Fibroblast of upper back skin (primary cell): ENCODE data around the gene MS4A18.

Source experiments
- DNase-seq: peaks from one replicate; pipeline ENCODE4 v3.0.0-alpha.2; 2013

Gene MS4A18

DNA sequence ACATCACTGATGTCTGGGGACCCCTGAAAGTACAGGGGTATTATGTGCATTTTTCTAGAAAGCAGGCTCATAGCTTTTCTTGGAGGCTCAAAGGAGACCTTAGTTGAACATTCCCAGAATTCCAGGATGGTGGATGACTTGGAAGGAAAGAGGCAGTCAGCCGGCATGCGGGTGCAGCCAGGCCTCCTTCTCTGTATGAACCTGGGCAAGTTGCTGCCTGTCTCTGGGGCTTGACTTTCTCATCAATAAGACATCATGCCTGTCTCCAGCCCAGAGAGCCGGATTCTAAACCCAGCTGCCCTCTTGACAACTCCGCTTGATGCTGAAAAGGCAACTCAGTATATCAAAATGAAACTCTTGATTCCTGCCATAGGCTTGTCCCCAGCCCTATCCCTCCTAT, 44.8 kb downstream of the MS4A18 start:
- no peak for DNase-seq

DNA sequence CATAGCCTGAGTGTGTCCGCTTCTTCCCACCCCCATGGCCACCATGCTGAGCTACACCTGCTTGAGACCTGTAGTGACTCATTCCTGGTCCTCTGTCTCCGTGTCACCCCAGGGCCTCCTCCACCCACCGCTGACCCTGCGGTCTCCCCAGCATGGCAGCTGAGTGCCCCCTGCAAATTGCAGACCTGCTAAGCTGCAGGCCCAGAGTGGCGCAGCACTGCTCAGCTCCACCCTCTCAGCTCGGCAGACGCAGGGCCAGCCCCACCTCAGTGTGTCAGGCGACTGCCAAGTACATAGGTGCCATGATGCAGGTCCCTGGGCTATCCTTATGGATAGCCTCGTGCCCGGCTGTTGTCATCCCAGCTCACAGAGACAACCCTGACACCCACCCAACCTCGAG, 45.3 kb downstream of the MS4A18 start:
- no peak for DNase-seq

DNA sequence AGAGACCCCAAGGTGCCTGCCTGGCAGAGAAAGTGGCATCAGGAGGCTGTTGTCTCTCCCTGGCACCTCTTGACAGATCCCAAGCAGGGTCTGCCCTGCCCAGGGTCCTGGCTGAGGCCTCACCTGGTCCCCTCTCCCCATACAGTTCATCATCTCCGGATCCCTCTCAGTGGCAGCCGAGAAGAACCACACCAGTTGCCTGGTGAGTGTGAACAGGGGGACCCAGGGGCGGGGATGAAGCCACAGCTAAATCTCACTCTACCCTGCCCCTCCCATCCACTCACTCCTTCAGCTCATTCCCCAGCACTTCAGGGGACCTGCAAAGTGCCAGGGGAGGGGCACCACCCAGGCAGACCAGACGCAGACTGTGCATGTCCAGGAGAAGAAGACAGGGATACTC, 46.6 kb downstream of the MS4A18 start:
- no peak for DNase-seq

DNA sequence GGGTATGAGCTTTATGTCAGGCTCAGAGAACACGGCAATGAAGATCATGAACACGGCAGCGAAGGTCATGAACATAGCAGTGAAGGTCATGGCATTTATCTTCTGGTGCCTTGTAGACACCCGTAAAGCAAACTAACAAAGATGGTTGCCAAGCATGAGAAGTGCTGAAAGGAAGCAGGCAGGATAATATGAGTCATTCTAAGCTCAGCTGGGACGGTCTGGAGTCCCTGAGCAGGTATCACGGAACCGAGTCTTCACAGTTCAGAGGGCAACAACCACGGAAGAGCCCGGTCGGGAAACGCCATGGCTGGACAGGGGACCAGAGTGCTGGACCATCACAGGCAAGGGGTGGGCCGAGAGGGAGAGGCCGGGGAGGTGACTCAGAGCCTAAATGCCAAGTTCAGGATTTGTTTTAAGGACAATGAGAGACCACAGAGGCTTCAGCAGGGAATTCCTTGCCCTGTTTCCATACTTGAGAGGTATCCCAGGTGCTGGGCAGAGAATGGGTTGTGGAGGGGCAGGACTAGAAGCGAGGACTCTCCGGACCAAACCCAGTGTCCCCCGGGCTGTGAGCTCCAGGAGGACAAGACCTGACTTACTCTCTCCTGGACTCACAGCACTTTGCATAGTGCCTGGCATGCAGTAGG, 47.5 kb downstream of the MS4A18 start:
- no peak for DNase-seq

DNA sequence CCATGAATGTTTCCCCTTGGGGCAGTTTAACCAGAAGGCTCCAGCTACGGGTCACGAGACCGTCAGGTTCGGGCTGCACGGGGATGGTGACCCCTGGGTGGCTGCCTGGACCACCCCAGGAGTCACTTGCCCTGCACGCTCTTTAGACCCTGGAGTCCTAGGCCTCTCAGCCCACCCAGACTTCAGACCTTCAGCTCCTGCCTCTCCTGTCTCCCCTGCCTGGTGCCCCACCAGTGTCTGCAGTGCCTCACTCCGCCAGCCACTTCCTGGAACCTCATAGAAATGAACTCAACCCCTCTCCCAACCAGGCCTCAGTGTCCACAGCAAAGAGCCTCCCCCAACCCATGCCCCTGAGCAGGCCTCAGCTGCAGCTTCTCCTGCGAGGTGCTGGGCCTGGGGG, 48.1 kb downstream of the MS4A18 start:
- DNase-seq: no peak

DNA sequence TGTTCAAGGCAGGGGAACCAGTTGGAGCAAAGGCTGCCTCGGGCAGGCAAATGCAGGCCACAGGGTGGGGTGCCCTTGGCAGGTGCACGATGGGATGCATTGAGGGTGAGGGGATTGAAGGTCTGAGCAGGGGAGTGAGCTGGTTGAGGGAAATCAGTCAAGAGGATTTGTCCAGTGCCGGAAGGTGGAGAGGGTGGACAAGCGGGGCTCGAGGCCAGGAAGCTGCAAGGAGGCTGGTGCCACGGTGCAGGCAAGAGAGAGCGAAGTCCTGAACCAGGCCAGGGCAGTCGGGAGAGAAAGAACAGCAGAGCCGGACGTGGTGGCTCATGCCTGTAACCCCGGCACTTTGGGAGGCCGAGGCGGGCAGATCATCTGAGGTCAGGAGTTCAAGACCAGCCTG, 50.2 kb downstream of the MS4A18 start:
- DNase-seq: no peak

DNA sequence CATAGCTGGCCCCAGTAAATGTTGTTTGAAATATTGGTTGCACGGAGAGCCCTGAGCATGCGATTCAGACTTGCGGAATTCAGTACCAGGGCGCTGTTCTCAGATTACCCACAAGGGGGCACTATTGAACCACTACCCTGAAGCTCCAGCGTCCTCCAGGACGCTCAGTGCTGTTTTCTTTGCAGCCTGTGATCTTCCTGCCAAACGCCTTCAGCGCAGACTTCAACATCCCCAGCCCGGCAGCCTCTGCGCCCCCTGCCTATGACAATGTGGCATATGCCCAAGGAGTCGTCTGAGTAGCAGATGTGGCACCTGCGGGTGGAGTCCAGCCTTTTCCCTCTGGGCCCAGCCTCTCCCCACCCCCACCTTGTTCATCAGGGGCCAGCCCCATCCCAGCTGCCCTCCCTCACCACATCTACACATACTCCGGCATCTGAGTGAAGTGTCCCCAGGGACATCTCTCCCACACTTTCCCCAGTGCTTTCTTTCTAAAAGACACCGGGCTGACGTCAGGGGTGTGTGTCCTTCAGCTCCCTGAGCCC, 51.0 kb downstream of the MS4A18 start:
- DNase-seq: peak; percentile 86

DNA sequence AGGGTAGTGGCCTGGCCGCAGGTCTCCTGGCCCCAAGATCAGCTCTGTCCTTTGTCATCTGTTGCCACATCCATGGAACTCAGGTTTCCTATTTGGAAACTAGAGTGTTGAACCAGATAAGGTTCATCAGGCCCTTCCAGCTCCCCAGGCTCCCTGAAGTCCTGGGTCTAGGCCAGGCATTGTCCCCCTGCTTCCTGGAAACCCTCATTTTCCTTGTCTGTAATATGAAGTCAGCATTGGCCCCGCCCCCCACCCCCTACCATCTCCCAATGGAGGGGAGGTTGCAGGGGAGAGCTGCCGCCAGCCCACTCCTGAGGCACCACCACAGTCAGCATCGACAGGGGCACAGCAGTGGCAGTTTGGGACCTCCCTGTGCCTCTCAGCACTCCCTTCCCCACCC, 51.6 kb downstream of the MS4A18 start:
- DNase-seq: no peak

DNA sequence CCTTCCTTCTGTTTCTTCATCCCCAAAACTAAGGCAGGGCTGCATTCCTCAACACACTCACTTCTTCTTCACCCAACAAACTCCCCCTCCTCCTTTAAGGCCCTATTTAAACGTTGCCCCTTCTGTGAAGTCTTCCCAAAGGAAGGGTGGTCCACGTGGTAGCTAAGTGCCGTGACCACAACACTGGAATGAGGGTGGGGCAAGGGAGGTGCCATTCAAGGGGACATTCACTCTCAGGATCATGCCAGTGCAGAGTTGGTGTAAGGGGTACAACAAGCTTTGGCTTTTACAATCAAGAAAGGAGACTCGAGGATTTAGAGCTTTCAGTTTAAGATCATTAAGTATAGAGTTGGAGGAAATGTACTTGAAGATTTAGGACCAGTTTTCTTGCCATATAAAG, 52.6 kb downstream of the MS4A18 start:
- no peak for DNase-seq

DNA sequence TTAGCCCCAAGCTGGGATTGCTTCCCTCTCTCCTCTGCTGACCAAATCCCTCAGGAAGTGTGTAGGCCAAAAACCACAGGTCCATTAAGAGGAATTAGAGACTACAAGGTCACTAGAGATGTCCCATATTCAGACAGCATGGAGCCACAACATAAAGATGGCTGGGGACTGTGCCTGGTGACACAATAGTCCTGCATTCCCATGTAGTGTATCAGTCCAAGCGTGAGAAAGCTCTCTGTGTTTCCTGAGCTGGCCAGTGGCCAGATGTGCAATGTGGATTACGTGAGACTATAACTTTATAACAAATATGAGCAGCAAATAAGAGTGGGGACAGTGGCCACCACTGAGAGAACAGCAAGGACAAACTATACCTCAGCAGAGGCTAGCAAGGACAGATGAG, 53.1 kb downstream of the MS4A18 start:
- peak; percentile 72 for DNase-seq

DNA sequence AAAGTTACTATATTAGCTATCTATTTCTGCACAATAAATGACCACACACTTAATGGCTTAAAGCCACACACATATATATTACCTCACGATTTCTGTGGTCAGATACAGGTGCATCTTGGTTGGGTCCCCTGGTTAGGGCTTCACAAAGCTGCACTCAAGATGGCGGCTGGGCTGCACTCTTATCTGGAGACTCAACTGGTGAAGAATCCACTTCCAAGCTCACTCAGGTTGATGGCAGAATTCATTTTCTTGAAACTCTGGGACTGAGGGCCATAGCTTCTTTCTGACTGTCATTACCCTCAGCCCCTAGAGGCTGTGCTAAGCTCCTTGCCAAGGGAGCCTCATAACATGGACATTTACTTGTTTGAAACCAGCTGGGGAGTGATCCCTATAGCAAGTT, 55.5 kb downstream of the MS4A18 start:
- no peak for DNase-seq

DNA sequence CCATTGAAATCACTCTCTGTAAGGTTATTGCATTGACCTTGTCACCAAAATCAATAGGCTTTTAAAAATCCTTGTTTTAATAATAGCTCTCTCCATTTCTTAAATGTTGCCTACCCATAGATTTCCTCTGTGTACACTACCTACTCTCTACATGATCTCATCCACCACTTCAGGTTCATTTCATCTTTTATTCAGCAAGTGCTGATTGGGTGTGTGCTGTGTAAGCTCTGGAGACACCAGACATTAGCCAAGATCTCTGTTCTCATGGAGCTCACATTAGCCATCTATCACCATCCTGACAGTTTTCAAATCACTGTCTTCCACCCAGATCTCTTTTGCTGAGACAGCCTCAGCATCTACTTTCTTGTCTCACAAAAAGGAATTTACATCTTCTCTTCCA, 56.3 kb downstream of the MS4A18 start:
- DNase-seq: no peak

DNA sequence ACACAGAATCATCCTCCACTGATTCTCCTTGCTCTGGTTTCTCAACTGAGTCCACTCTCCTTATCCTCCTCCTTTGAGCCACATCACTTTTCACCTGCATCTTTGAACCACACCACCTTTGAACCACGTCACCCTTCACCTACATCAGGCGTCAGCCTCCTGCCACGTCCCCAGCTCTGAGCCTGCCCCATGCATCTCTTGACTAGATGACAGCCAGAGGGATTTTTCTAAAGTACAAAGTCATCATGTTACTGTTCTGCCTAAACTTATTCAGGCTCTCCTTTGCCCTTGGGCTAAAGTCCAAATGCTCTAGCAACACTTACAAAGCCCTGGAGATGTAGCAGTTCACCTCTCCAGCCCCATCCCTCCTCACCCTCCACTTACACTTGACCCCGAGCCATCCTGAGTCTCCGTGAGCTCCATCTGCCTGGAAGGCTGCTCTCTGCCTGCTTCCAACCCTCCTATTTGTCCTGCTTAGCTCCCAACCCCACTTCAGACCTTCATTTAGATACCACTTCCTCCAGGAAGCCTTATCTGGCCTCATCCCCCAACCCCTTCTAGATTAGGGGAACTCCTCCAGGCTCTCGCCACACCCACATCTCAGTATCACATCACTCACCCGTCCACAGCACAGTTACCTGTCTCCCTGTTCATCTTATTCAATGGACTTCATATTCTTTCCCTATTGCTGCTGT, 56.9 kb downstream of the MS4A18 start:
- DNase-seq: no peak

DNA sequence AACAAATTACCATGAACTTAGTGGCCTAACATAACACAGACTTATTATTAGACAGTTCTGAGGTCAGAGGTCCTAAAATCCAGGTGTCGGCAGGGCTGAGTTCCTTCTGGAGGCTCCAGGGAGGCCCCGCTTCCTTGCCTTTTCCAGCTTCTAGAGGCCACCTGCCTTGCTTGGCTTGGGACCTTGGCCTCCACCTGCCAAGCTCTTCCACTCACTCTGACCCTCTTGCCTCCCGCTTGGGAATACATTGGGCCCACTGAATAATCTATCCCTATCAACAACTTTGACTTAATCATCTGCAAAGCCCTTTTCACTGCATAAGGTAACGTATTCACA, 57.4 kb downstream of the MS4A18 start:
- DNase-seq: no peak

DNA sequence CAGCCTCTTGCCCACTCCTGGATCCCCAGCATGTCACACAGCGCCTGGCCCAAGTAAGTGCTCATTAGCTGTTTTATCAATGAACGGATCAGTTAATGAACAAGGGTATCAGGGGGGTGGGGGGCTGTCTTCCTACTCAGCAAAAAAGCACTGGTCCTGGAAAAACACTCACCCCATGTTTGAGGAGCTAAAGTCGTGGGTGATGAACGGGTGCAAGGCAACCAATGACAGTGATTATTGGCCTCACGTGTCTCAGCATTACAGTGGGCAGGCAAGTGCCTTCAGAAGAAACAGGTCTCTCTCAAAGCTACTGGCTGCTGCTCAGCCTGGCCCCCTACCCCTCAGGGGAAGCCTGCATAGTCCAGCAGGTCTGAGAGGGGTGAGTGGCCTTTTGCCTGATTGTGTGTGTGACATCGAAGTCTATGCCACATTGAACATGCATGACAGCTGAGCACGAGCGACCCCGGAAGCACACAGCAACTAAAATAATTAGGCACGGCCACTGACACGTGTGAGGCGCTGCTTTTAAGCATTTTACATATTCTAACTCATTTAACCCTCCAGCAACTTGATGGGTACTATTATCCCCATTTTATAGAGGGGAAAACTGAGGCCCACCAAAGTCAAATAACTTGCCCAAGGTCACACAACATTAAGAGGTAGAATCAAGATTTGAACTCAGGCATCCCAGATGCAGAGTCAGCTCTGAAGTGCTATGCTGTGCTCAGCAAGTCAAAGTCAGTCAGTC, 58.0 kb downstream of the MS4A18 start:
- no peak for DNase-seq

DNA sequence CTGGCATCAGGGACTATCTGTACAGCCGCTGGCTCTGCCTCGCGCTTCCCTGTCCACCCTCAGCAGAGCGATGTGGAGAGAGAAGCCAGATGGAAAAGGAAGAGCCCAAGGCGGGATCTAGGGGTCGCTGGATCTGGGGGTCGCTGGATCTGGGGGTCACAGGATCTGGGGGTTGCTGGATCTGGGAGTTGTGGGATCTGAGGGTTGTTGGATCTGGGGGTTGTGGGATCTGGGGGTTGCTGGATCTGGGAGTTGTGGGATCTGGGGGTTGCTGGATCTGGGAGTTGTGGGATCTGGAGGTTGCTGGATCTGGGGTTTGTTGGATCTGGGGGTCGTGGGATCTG, 58.6 kb downstream of the MS4A18 start:
- DNase-seq: no peak

DNA sequence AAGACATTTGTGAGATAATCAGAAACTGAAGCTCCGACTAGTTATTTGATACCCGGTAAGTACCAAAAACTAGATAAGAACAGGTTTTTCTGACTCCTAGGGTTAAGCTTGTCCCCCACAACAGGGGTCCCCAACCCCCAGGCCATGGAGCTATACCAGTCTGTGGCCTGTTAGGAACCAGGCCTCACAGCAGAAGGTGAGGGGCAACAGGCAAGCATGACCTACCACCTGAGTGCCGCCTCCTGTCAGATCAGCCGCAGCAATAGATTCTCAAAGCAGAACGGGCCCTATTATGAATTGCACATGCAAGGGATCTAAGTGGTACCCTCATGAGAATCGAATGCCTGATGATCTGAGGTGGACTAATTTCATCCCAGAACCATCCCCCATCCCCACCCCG, 59.4 kb downstream of the MS4A18 start:
- DNase-seq: no peak

DNA sequence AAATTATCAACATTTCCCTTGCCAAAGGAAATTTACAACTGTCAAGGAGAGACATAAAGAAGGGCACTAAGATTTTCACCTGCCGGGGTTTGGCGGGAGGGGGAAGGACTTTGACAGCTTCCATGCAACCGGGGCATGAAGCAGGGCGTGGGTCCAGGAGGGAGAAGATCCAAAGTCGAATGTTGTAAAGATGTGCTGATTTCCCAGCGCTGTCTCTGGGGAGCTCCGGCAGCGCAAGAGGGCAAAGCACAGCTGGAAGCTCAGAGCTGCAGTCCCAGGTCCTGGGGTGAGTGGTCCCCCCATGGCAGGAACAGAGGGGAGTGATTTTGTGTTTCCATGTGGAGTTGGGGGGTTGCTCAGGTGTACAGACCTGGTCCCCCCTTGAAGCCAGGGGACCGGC, 60.6 kb downstream of the MS4A18 start, which contains the start of gene MS4A10:
MS4A10 (plus strand) TSS at position 198 of the 400 bp plus-strand sequence. CDS start 5,003 bp downstream, outside the sequence.
- no peak for DNase-seq

DNA sequence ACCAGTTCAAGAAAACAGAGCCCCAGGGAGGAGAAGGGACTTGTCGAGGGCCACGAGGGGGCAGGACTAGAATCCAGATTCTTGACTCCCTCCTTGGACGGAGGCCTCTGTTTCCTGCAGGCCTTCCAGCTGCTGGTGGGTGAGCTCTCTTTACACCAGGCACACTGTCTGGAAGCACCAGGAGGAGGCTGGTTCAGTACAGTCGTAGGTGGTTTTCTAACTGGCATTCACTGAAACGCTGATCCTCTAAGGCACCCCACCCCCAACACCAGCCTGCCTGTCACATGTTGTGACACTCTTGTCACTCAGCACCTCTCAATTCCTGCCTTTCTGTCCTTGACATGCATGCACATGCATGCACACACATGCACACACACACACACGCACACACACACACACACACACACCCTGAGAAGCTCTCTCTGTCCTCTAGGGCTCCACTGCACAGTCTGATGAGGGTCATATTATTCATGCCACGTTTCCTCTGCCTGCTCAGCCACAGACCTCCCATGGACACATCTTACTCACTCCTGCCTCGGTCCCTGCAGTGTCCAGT, 61.4 kb downstream of the MS4A18 start:
- DNase-seq: peak; percentile 47

DNA sequence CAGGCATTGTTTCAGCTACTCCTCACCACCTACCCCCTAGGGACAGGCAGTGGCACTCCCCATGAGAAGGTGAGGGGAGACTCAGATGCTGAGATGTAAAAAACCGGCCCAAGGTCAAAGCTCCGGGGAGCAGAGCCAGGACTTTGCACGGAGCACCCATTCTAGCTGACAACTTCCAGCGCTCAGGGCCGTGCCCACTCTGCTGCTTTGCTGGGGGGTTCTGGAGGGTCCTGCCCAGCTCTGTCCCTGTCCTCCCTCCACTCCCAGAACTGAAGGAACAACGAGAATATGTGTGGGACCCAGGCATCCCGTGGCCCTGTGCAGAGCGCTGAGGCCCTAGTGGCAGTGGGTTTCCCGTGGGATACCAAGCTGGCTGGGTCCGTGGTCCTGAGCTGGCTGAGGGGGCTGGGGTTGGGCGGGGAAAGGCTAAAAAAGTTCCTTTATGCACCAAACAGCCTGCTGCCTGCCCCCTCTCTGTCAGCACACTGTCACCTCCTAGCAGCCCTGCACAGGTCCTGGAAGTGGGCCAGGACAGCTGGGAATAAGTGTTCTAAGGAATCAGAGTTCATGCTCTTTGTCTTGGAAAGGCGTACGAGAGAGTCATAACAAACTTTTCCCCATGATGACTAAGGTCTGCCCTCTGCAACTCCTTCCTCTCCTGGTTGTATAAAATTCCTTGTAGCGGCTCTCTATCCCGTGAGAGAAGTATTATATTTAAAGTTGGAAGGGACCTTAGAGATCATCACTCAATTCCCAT, 62.5 kb downstream of the MS4A18 start:
- DNase-seq: peak; percentile 70

DNA sequence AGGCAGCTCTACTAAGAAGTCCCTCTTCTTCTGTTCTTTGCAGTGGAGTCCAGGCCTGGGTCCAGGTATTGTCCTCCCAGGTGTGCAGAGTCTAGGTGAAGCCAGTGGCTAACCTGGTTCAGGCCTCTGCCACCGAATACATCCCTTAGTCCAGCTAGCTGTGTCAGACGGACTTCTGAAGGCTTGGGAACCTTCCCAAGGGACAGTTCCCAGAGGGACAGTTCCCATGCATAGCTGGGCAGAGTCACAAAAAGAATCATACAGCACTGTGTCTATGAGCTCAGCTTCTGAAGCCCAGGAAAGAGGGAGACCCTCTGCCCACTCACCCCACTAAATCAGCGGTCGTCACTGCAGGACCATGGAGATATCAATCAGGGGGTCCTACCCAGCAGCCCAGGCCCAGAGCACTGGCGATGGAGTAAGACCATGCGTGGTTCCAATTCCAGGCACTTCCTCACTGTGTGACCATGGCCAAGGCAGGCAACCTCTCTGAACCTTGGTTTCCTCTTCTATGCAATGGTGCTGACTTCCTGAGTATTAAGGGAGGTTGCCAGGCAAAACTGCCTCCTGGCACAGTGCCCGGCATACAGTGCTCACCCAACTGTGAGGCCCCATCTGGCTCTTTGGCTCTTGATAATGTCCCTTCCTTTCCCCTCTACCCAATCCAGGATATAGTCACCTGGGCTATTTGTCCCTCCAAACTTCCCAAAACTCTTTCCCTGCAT, 64.0 kb downstream of the MS4A18 start:
- DNase-seq: no peak

DNA sequence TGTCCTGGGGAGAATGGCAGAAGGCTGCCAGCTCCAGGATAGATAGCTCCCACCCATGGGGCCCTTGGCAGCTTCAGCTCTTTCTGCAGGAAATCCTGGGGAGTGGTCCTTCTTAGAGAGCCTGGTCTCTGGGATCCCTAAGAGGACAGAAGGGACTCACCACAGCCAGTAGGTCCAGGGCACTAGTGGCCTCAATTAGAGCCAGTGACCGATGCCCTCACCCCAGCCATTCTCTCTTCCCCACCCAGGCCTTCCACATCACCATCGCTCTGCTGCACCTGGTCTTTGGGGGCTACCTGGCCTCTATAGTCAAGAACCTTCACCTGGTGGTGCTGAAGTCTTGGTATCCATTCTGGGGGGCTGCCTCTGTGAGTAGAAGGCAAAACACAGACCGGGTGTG, 66.2 kb downstream of the MS4A18 start:
- DNase-seq: no peak
